ENCODE data around the gene PTPRN2. TPM values are rescaled to one million over a fixed set of nuclear protein-coding genes. Genes with fewer than 3 reads are reported as not detected.

PTPRN2 gene
- total and polyA plus RNA-seq, 2 of the 13 experiments (the other 11 are each of a cell fraction or from before 2014, with no cell fraction given) = 2.5 to 24.2 TPM

DNA sequence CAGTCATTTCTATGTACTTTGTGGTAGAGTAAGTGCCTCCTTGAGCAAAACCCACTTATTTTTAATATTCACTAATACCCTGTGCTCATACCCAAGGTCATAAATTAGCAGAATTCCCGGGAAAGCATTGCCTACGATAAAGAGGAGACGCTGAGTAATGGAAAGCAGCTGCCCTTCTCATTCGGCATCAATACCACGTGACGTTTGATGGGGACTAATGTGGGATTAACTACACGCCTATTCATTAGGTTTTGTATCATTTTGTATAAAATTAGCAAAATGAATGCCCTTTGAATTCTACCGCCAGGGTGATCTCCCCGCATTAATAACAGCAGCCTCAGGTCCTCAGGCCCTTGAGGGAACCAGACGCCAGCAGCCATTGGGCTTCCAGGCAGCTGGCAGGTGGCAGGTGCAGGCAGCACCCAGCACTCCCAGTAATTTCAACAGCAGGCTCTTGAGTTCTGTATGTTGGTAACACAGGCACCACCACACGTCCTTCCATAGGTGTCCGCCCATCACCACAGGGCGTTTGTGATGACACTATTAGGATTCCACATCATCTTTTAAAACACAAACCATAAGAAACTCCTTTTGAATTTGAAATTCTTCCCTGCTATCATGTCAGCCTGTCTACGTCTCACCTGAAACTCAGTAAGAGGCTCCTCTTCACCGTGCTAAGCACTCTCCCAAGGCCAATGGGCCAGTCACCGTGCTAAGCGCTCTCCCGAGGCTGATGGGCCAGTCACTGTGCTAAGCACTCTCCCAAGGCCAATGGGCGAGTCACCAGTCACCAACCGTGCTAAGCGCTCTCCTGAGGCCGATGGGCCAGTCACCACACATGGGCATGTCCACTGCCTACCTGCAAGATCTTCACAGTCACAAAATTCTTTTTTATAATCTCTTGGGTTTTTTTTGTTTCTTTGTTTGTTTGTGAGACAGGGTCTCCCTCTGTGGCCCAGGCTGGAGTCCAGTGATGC lies 509.4 kb downstream of the PTPRN2 start (continued):
- TF ChIP-seq, protein P1, sequence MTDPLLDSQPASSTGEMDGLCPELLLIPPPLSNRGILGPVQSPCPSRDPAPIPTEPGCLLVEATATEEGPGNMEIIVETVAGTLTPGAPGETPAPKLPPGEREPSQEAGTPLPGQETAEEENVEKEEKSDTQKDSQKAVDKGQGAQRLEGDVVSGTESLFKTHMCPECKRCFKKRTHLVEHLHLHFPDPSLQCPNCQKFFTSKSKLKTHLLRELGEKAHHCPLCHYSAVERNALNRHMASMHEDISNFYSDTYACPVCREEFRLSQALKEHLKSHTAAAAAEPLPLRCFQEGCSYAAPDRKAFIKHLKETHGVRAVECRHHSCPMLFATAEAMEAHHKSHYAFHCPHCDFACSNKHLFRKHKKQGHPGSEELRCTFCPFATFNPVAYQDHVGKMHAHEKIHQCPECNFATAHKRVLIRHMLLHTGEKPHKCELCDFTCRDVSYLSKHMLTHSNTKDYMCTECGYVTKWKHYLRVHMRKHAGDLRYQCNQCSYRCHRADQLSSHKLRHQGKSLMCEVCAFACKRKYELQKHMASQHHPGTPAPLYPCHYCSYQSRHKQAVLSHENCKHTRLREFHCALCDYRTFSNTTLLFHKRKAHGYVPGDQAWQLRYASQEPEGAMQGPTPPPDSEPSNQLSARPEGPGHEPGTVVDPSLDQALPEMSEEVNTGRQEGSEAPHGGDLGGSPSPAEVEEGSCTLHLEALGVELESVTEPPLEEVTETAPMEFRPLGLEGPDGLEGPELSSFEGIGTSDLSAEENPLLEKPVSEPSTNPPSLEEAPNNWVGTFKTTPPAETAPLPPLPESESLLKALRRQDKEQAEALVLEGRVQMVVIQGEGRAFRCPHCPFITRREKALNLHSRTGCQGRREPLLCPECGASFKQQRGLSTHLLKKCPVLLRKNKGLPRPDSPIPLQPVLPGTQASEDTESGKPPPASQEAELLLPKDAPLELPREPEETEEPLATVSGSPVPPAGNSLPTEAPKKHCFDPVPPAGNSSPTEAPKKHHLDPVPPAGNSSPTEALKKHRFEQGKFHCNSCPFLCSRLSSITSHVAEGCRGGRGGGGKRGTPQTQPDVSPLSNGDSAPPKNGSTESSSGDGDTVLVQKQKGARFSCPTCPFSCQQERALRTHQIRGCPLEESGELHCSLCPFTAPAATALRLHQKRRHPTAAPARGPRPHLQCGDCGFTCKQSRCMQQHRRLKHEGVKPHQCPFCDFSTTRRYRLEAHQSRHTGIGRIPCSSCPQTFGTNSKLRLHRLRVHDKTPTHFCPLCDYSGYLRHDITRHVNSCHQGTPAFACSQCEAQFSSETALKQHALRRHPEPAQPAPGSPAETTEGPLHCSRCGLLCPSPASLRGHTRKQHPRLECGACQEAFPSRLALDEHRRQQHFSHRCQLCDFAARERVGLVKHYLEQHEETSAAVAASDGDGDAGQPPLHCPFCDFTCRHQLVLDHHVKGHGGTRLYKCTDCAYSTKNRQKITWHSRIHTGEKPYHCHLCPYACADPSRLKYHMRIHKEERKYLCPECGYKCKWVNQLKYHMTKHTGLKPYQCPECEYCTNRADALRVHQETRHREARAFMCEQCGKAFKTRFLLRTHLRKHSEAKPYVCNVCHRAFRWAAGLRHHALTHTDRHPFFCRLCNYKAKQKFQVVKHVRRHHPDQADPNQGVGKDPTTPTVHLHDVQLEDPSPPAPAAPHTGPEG (CRISPR knock-in tag; IDR thresholded peaks at IDR 0.05) = no peak
- TF ChIP-seq ZNF138 (CRISPR knock-in tag; IDR thresholded peaks at IDR 0.05; ENCODE audit: low read depth) (no peak), MZF1 (CRISPR knock-in tag; IDR thresholded peaks at IDR 0.05; ENCODE audit: borderline replicate concordance) (no peak), POLR2AphosphoS5 (IDR thresholded peaks at IDR 0.05; ENCODE audit: low read depth, low read length) (no peak)

DNA sequence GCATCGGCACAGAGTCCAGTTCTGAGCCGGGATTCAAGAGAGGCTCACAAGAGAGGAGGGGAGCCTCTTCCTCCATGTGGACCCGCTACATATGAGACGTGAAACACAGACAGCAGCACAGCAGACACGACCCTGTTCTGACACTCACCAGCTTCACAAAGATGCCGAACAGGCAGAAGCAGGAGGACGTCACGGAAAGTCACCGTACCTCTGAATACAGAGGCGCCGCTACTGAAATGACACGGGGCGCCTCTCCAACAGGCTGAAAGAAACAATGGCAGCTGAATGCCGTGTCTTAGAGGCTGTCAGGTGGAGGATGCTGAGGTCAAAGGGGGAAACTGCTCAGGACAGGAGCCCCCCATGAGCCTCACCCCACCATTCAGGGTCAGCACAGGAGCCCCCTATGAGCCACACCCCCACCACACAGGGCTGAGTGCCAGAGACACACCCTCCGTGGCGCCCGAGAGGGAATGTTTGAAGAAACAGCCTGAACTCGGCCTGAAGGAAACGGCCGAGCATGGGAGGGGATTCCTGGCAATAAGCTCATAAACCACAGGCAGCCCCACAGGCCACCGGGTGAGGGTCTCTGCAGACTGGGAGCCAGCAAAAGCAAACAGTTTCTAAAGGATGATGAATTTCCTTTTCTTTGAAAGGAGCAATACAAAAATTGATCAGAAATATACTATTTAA lies 510.3 kb downstream of the PTPRN2 start:
- BruUV-seq (replicated peaks) = no TSS peak
- Histone ChIP-seq H3K79me2 (ENCODE audit: insufficient read depth, low read length) (no peaks in the 10 kb centered on the region), H3K4me1 (ENCODE audit: insufficient read depth, low read length) (no peaks in the 10 kb centered on the region), H3K27ac (ENCODE audit: extremely low read length, insufficient read depth, low read length) (no peak overlapping the region), H2AFZ (ENCODE audit: low read length) (no peak overlapping the region), H3K9ac (ENCODE audit: insufficient read depth, low read depth, low read length) (no peak overlapping the region), H3K4me3 (replicated peaks in 1 of 3; ENCODE audit: insufficient read depth in 1 of 3, low read depth in 2 of 3, low read length in 3 of 3) (no peak overlapping the region), H3K4me2 (ENCODE audit: low read depth, low read length) (no peak overlapping the region), H3K36me3 (replicated peaks in 1 of 2; ENCODE audit: control insufficient read depth in 1 of 2, insufficient read depth in 2 of 2, low read length in 2 of 2) (no peaks in the 10 kb centered on the region; a peak in 1 of 5 replicates), H3K9me3 (ENCODE audit: low read length) (no peaks in the 10 kb centered on the region), H3K27me3 (ENCODE audit: control insufficient read depth in 1 of 2, insufficient read depth in 2 of 2, low read length in 2 of 2) (no peaks in the 10 kb centered on the region), H4K20me1 (ENCODE audit: insufficient read depth, low read length) (no peaks in the 10 kb centered on the region)
- CTCF ChIA-PET (ENCODE audit: low intra/inter-chr PET ratio, low total read pairs) = no interaction called here
- DNase-seq (ENCODE audit: low spot score) (no peak), ATAC-seq (no peak), FAIRE-seq (no peak)
- POLR2A ChIA-PET = no interaction called here
- intact Hi-C loops (cut with micrococcal nuclease; ENCODE audit: unreplicated experiment) = no loop called here
- in situ Hi-C loops (cut with HindIII; ENCODE audit: extremely low pct_ligation_motif_present, low pct_unique_long_range_greater_than_20kb) = no loop called here
- TF ChIP-seq ZNF644 (CRISPR knock-in tag; IDR thresholded peaks at IDR 0.05; ENCODE audit: low read depth) (no peak), ZNF256 (CRISPR knock-in tag; conservative IDR thresholded peaks at IDR 0.05) (no peak), RARA (CRISPR knock-in tag; IDR thresholded peaks at IDR 0.05) (no peak), ADNP (CRISPR knock-in tag; IDR thresholded peaks at IDR 0.05) (no peak), FOXC1 (CRISPR knock-in tag; IDR thresholded peaks at IDR 0.05; ENCODE audit: borderline replicate concordance) (no peak)
- TF ChIP-seq, protein P2, sequence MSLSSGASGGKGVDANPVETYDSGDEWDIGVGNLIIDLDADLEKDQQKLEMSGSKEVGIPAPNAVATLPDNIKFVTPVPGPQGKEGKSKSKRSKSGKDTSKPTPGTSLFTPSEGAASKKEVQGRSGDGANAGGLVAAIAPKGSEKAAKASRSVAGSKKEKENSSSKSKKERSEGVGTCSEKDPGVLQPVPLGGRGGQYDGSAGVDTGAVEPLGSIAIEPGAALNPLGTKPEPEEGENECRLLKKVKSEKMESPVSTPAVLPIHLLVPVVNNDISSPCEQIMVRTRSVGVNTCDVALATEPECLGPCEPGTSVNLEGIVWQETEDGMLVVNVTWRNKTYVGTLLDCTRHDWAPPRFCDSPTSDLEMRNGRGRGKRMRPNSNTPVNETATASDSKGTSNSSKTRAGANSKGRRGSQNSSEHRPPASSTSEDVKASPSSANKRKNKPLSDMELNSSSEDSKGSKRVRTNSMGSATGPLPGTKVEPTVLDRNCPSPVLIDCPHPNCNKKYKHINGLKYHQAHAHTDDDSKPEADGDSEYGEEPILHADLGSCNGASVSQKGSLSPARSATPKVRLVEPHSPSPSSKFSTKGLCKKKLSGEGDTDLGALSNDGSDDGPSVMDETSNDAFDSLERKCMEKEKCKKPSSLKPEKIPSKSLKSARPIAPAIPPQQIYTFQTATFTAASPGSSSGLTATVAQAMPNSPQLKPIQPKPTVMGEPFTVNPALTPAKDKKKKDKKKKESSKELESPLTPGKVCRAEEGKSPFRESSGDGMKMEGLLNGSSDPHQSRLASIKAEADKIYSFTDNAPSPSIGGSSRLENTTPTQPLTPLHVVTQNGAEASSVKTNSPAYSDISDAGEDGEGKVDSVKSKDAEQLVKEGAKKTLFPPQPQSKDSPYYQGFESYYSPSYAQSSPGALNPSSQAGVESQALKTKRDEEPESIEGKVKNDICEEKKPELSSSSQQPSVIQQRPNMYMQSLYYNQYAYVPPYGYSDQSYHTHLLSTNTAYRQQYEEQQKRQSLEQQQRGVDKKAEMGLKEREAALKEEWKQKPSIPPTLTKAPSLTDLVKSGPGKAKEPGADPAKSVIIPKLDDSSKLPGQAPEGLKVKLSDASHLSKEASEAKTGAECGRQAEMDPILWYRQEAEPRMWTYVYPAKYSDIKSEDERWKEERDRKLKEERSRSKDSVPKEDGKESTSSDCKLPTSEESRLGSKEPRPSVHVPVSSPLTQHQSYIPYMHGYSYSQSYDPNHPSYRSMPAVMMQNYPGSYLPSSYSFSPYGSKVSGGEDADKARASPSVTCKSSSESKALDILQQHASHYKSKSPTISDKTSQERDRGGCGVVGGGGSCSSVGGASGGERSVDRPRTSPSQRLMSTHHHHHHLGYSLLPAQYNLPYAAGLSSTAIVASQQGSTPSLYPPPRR (CRISPR knock-in tag; IDR thresholded peaks at IDR 0.05; ENCODE audit: borderline replicate concordance) = no peak
- 81% methylated on average over 18 of the region's 21 CpGs for WGBS (ENCODE audit: low lambda C conversion rate)
